Fibroblast of lung (primary cell): ENCODE data around the gene CTBP2.

ENCODE experiments used
- EZH2 ChIP-seq: IDR thresholded peaks from 2 replicates; pipeline ENCODE4 v1.5.1; 2012; ENCODE audit warnings: low read length, control low read depth, mild to moderate bottlenecking; ENCODE audit errors: missing control alignments
- TF ChIP-seq, protein P1 (sequence below), 2 donors: IDR thresholded peaks in 1 of 2; conservative IDR thresholded peaks in 1 of 2; 1 replicate in 1 of 2; 2 replicates in 1 of 2; pipeline ENCODE4 v1.5.1; 2011 to 2012; ENCODE audit warnings: low read length in 2 of 2, control low read depth in 1 of 2, inconsistent platforms in 1 of 2, low read depth in 1 of 2, mild to moderate bottlenecking in 1 of 2

DNA sequence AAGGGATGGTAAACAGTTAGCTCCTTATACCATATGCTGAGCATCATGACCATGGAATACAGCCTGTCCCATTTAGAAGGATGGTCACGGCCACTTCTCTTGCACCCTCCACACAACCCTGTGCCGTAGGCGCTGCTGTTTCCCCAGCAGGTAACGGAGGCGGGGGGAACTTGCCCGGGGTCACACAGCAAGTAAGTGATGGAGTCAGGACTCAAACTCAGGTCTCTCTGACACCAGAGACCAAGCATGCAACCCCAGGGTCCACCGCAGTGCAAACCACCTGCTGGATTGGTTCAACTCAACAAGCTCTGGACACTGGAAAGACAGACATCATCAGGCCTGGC, 146.9 kb downstream of the CTBP2 start:
- TF ChIP-seq, protein P1, sequence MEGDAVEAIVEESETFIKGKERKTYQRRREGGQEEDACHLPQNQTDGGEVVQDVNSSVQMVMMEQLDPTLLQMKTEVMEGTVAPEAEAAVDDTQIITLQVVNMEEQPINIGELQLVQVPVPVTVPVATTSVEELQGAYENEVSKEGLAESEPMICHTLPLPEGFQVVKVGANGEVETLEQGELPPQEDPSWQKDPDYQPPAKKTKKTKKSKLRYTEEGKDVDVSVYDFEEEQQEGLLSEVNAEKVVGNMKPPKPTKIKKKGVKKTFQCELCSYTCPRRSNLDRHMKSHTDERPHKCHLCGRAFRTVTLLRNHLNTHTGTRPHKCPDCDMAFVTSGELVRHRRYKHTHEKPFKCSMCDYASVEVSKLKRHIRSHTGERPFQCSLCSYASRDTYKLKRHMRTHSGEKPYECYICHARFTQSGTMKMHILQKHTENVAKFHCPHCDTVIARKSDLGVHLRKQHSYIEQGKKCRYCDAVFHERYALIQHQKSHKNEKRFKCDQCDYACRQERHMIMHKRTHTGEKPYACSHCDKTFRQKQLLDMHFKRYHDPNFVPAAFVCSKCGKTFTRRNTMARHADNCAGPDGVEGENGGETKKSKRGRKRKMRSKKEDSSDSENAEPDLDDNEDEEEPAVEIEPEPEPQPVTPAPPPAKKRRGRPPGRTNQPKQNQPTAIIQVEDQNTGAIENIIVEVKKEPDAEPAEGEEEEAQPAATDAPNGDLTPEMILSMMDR (conservative IDR thresholded peaks at IDR 0.05 in 1 of 2, IDR thresholded peaks at IDR 0.05 in 1 of 2; ENCODE audit: low read depth in 1 of 2, low read length in 2 of 2), result no peak
- TF ChIP-seq EZH2, result no peak
